WTC11 (cell line): Measurements from ENCODE around the gene KY.

Experiments used
- ATF2 ChIP-seq: sonication (generic); formaldehyde crosslinking; IDR thresholded peaks from 2 replicates; pipeline ENCODE4 v1.8.1; 2022; ENCODE audit warnings: low read depth, missing genetic modification reagents, borderline replicate concordance
- FOXP1 ChIP-seq: sonication (generic); formaldehyde crosslinking; IDR thresholded peaks from 2 replicates; pipeline ENCODE4 v1.8.0; 2022; ENCODE audit warnings: missing genetic modification reagents, mild to moderate bottlenecking, moderate library complexity, borderline replicate concordance

- TF ChIP-seq ATF2 = no peak
- no peak for TF ChIP-seq FOXP1
Observed at GRCh38 chr3:134603480-134603879, 47.3 kb downstream of the KY start.
